HepG2 (cell line): ENCODE measurements around the gene NSMF.

ENCODE experiments used
- CREB1 ChIP-seq, 2 experiments: fragments of 450-650 bp in 1 of 2; IDR thresholded peaks; 2 replicates each; pipeline ENCODE4 v1.6.1; 2016 to 2017; ENCODE audit warnings: control low read depth in 1 of 2, mild to moderate bottlenecking in 1 of 2, missing compliant biosample characterization in 1 of 2, missing genetic modification characterization in 1 of 2
- EZH2 ChIP-seq: conservative IDR thresholded peaks from 2 replicates; pipeline ENCODE4 v1.6.1; 2012; ENCODE audit warnings: mild to moderate bottlenecking, low read depth, low read length, moderate library complexity
- KLF15 ChIP-seq: sonication (generic); formaldehyde crosslinking; IDR thresholded peaks from 2 replicates; pipeline ENCODE4 v1.8.1; 2023; ENCODE audit warnings: borderline replicate concordance, mild to moderate bottlenecking, inconsistent platforms, missing genetic modification reagents, mixed read lengths
- POLR2A ChIP-seq, 2 experiments: IDR thresholded peaks; 2 replicates each; pipeline ENCODE4 v1.6.1; 2011; ENCODE audit warnings: low read depth in 2 of 2, low read length in 2 of 2, mild to moderate bottlenecking in 1 of 2, moderate library complexity in 1 of 2; ENCODE audit not compliant: insufficient read depth in 1 of 2
- PRDM15 ChIP-seq: sonication (generic); formaldehyde crosslinking; IDR thresholded peaks from 2 replicates; pipeline ENCODE4 v1.4.0; 2020; ENCODE audit warnings: missing genetic modification reagents
- RFX5 ChIP-seq: IDR thresholded peaks from 2 replicates; pipeline ENCODE4 v1.6.1; 2011; ENCODE audit warnings: low read depth, low read length, improper control_type of control experiment
- SIN3A ChIP-seq: IDR thresholded peaks from 2 replicates; pipeline ENCODE4 v1.6.1; 2011; ENCODE audit warnings: low read depth, mild to moderate bottlenecking, control low read depth, low read length, borderline replicate concordance
- ZBTB4 ChIP-seq: sonication (generic); formaldehyde crosslinking; IDR thresholded peaks from 2 replicates; pipeline ENCODE4 v1.4.0; 2020; ENCODE audit warnings: missing genetic modification reagents, mild to moderate bottlenecking, borderline replicate concordance
- ZKSCAN1 ChIP-seq: fragments of 150-350 bp; IDR thresholded peaks from 2 replicates; pipeline ENCODE4 v1.6.1; 2014; ENCODE audit warnings: low read length
- ZNF138 ChIP-seq: sonication (generic); formaldehyde crosslinking; IDR thresholded peaks from 2 replicates; pipeline ENCODE4 v1.5.0; 2020; ENCODE audit warnings: mild to moderate bottlenecking, low read depth, missing genetic modification reagents
- ZNF33B ChIP-seq: sonication (generic); formaldehyde crosslinking; IDR thresholded peaks from 2 replicates; pipeline ENCODE4 v1.5.1; 2020; ENCODE audit warnings: mild to moderate bottlenecking, missing genetic modification reagents
- ZSCAN22 ChIP-seq: sonication (generic); formaldehyde crosslinking; IDR thresholded peaks from 2 replicates; pipeline ENCODE4 v1.4.0; 2020; ENCODE audit warnings: mild to moderate bottlenecking, missing genetic modification reagents
- TF ChIP-seq, protein P1 (sequence below): sonication (generic); formaldehyde crosslinking; IDR thresholded peaks from 2 replicates; pipeline ENCODE4 v1.5.0; 2020; ENCODE audit warnings: mild to moderate bottlenecking, missing genetic modification reagents, moderate library complexity
- TF ChIP-seq, protein P2 (sequence below): IDR thresholded peaks from 2 replicates; pipeline ENCODE4 v1.6.1; 2016; ENCODE audit warnings: low read depth, control low read depth

GRCh38 chr9:137433349-137433915 lies 25.7 kb downstream of the NSMF start:
- TF ChIP-seq ZNF138 (CRISPR knock-in tag), result no peak
- no peak for TF ChIP-seq ZBTB4 (CRISPR knock-in tag)
- no peak for TF ChIP-seq ZNF33B (CRISPR knock-in tag)
- TF ChIP-seq, protein P1, sequence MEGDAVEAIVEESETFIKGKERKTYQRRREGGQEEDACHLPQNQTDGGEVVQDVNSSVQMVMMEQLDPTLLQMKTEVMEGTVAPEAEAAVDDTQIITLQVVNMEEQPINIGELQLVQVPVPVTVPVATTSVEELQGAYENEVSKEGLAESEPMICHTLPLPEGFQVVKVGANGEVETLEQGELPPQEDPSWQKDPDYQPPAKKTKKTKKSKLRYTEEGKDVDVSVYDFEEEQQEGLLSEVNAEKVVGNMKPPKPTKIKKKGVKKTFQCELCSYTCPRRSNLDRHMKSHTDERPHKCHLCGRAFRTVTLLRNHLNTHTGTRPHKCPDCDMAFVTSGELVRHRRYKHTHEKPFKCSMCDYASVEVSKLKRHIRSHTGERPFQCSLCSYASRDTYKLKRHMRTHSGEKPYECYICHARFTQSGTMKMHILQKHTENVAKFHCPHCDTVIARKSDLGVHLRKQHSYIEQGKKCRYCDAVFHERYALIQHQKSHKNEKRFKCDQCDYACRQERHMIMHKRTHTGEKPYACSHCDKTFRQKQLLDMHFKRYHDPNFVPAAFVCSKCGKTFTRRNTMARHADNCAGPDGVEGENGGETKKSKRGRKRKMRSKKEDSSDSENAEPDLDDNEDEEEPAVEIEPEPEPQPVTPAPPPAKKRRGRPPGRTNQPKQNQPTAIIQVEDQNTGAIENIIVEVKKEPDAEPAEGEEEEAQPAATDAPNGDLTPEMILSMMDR (CRISPR knock-in tag), result no peak
- TF ChIP-seq, protein P2, sequence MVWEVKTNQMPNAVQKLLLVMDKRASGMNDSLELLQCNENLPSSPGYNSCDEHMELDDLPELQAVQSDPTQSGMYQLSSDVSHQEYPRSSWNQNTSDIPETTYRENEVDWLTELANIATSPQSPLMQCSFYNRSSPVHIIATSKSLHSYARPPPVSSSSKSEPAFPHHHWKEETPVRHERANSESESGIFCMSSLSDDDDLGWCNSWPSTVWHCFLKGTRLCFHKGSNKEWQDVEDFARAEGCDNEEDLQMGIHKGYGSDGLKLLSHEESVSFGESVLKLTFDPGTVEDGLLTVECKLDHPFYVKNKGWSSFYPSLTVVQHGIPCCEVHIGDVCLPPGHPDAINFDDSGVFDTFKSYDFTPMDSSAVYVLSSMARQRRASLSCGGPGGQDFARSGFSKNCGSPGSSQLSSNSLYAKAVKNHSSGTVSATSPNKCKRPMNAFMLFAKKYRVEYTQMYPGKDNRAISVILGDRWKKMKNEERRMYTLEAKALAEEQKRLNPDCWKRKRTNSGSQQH (CRISPR knock-in tag), result no peak
- TF ChIP-seq ZSCAN22 (CRISPR knock-in tag), result no peak
- no peak for TF ChIP-seq KLF15 (CRISPR knock-in tag)
- no peak for TF ChIP-seq ZKSCAN1
- no peak for TF ChIP-seq SIN3A
- TF ChIP-seq POLR2A (IDR thresholded peaks at IDR 0.05; ENCODE audit: insufficient read depth in 1 of 2, low read depth in 2 of 2, low read length in 2 of 2), result no peak
- no peak for TF ChIP-seq EZH2
- no peak for TF ChIP-seq CREB1 (IDR thresholded peaks at IDR 0.05)
- no peak for TF ChIP-seq CREB1 (CRISPR knock-in tag; IDR thresholded peaks at IDR 0.05)
- TF ChIP-seq RFX5, result no peak
- no peak for TF ChIP-seq PRDM15
